HL-60/S4 (cell line): ENCODE measurements around the gene GNA15.
"Not testable (repeated sequence)": the region's sequence is repeated elsewhere in the genome, so short reads cannot be mapped to it uniquely, and the experiment has no call there.

Source experiments
- in situ Hi-C: fragments of 300-500 bp; cut with MboI; formaldehyde crosslinking; loops from 2 replicates; pipeline ENCODE4 v1.14.3; 2022; ENCODE audit warnings: low sequenced_read_pairs

The GNA15 gene

GRCh38 chr19:3145909-3146676 is 10.3 kb downstream of the GNA15 start:
- in situ Hi-C loops: no loop called here

GRCh38 chr19:3146677-3147100 is 10.9 kb downstream of the GNA15 start:
- in situ Hi-C loops: no loop called here

GRCh38 chr19:3148503-3148902 is 12.7 kb downstream of the GNA15 start:
- in situ Hi-C loops: no loop called here

- in situ Hi-C loops: no loop called here
Measured at GRCh38 chr19:3149089-3149488, 13.3 kb downstream of the GNA15 start.

- in situ Hi-C loops: no loop called here
Measured at GRCh38 chr19:3149526-3150505, 14.0 kb downstream of the GNA15 start.

GRCh38 chr19:3150739-3151329 is 15.0 kb downstream of the GNA15 start:
- in situ Hi-C loops: no loop called here

- in situ Hi-C loops: no loop called here
Measured at GRCh38 chr19:3151563-3152418, 16.0 kb downstream of the GNA15 start.

- in situ Hi-C loops: no loop called here
Measured at GRCh38 chr19:3152419-3152780, 16.6 kb downstream of the GNA15 start.

GRCh38 chr19:3153286-3154230 is 17.7 kb downstream of the GNA15 start:
- in situ Hi-C loops: no loop called here

- in situ Hi-C loops: not testable (repeated sequence)
Measured at GRCh38 chr19:3154447-3154846, 18.6 kb downstream of the GNA15 start.

GRCh38 chr19:3154957-3155736 is 19.3 kb downstream of the GNA15 start:
- in situ Hi-C loops: no loop called here

GRCh38 chr19:3157096-3157845 is 21.4 kb downstream of the GNA15 start:
- in situ Hi-C loops: no loop called here

GRCh38 chr19:3159565-3159964 is 23.7 kb downstream of the GNA15 start:
- in situ Hi-C loops: no loop called here

GRCh38 chr19:3160219-3160618 is 24.4 kb downstream of the GNA15 start:
- in situ Hi-C loops: no loop called here

- in situ Hi-C loops: no loop called here
Measured at GRCh38 chr19:3161453-3161852, 25.6 kb downstream of the GNA15 start.

GRCh38 chr19:3162418-3163229 is 26.8 kb downstream of the GNA15 start:
- in situ Hi-C loops: no loop called here

GRCh38 chr19:3163230-3163886 is 27.5 kb downstream of the GNA15 start:
- in situ Hi-C loops: no loop called here
